GM12865 (cell line): ENCODE measurements around the gene FSTL4.

Experiments used
- DNase-seq: peaks from one replicate; pipeline ENCODE4 v3.0.0; 2010; ENCODE audit warnings: low read depth
- H3K4me3 ChIP-seq: 2 replicates; pipeline ENCODE4 v1.5.1; 2011; ENCODE audit warnings: mild to moderate bottlenecking, low read depth, low read length, control low read depth
- TF ChIP-seq, protein P1 (sequence below): IDR thresholded peaks from 2 replicates; pipeline ENCODE4 v1.5.1; 2011; ENCODE audit warnings: low read length, control low read depth, low read depth, inconsistent platforms; ENCODE audit not compliant: insufficient read depth; ENCODE audit errors: missing control alignments

Gene FSTL4

DNA sequence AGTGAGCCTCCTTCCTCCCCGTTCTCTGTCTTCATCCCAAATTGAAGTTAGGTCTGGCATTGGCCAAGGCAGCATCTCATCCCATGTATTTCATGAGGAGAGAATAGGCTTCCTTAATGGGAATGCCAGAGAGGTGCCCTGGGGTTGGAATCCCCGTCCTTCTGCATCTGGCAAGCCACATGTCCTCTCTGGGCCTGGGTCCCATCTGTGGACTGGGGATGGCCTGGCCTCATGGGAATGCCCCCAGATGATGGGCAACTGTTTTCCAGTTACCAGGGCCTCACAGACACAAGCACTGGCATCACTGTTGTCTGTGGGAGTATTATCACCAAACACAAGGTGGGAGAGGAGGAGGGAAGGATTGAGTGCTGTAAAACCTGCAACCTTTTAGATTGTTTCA lies 153.9 kb downstream of the FSTL4 start:
- no peak for DNase-seq
- TF ChIP-seq, protein P1, sequence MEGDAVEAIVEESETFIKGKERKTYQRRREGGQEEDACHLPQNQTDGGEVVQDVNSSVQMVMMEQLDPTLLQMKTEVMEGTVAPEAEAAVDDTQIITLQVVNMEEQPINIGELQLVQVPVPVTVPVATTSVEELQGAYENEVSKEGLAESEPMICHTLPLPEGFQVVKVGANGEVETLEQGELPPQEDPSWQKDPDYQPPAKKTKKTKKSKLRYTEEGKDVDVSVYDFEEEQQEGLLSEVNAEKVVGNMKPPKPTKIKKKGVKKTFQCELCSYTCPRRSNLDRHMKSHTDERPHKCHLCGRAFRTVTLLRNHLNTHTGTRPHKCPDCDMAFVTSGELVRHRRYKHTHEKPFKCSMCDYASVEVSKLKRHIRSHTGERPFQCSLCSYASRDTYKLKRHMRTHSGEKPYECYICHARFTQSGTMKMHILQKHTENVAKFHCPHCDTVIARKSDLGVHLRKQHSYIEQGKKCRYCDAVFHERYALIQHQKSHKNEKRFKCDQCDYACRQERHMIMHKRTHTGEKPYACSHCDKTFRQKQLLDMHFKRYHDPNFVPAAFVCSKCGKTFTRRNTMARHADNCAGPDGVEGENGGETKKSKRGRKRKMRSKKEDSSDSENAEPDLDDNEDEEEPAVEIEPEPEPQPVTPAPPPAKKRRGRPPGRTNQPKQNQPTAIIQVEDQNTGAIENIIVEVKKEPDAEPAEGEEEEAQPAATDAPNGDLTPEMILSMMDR = no peak
- H3K4me3 ChIP-seq = no peak overlapping the region

DNA sequence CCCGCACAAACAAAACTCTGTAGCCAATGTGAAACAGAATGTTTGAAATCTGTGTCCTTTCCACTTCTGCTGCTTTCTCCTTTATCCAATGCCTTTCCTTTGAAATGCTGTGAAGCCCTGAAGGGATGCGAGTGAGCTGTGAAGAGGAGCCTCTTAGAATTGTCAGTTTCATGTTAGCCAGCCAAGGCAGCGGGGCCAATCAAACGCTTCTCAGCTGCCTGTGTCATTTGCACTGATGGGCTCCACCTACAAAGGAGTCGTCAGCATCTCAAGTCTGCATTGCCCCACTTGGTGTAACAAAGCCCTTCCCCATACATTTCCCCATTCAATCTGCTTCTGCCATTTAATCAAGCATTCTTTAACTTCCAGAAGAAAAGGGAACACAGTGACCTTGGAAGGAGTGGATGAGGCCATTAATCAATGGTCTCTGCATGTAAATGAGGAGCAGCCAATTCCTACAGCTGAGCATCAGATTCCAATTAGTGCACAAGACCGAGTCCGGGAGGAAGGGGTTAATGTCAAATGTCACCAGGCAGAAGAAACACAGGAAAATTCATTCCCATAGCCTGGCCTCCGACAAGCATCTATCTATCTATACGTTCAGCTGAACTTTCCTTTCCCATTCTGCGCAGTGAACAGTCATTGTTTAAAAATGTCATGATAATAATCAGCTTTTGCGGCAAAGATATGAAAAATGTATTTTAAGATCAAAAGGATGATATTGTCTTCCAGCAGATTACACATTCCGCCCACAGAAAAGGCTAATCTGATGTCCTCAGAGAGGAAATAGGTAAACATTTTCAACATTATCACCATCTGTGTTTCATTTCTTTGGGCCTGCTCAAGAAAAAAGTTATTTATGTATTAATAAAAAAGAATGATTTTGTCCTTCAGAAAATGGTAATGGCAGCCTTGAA lies 154.6 kb downstream of the FSTL4 start:
- DNase-seq = no peak
- H3K4me3 ChIP-seq = no peak overlapping the region
- TF ChIP-seq, protein P1 = no peak

DNA sequence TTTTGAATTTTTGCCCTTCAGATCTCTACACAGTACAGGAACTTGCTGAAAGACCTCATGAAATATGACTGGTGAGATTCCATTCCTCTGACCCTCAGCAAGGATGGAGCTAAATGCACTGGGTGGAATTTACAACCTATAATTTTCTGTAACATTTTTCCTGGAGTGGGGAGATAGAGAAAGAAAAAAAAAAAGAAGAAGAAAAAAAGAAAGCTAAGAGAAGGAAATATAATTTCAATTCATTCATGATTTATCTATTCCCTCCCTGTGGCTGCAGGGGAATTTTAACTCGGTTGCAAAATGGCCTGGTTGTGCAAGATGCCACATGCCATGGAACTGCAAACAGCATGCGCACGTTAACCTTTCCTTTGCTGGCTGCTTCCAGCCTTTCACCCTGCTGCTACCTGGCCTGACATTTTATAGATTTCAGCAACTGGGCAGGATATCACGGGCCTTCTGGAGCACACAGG lies 155.4 kb downstream of the FSTL4 start:
- TF ChIP-seq, protein P1 = no peak
- no peak overlapping the region for H3K4me3 ChIP-seq
- DNase-seq = no peak

DNA sequence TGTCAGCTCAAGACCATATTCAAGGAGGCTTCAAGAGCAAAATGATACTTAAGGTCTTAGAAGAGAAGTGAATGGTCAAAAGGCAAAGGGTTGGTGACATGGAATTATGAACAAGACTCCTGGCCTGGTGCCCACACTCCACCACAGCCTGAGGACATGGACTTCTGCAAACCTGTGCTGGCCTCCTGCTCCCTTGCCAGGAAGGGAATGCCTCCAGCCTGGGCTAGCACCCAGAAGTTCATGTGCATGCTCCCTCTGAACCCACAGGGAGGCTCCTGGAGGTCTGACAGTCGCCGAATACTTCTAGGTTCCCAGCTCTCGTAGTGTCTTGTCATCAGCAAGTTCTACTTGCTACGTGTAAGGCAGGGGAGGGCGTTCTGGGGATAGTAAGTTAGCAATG lies 156.7 kb downstream of the FSTL4 start:
- DNase-seq = no peak
- TF ChIP-seq, protein P1 = no peak
- H3K4me3 ChIP-seq = no peak overlapping the region

DNA sequence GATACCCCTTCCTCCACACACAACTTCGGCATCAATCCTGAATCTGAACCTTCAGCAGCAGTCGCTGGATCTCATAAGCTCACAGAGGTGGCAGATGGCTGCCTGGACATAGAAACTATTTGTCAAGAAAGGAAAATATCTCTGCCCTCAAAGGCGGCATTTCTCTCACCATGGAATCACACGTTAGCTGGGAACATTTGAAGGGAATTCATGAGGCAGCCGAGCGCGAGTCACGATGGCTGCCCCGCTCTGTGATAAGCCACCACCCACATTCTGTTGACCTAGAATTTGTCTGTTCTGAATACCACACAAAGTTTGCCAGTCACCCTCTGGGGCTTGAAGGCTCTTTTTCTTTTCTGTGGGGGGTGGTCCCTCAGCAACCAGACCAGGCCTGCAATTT lies 157.9 kb downstream of the FSTL4 start:
- no peak for DNase-seq
- TF ChIP-seq, protein P1 = no peak
- no peak overlapping the region for H3K4me3 ChIP-seq

DNA sequence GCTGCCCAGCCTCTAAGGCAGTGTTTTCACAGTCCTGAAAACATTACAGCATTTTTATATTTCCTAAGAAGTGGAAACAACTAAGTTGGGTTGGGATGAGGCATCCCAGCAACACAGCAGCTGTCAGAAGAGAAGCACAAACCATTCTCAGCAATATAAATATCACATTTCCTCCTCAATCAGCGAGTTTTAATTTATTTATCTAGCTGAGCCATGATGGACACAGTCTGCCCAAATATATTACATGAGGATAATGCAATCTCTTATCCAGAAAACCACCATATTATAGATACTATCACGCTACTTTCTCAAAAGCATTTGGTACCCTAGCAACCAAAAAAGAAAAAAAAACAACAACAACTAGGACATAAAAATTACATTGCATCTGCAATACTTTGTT lies 158.5 kb downstream of the FSTL4 start:
- no peak overlapping the region for H3K4me3 ChIP-seq
- DNase-seq = no peak
- TF ChIP-seq, protein P1 = no peak
